K562 (cell line): ENCODE measurements around the gene FBXL4. TPM values are rescaled to one million over a fixed set of nuclear protein-coding genes. Genes with fewer than 3 reads are reported as not detected.

Source experiments
- CBX2 ChIP-seq: fragments of 200-600 bp; sonication (generic); IDR thresholded peaks from one replicate; pipeline ENCODE4 v1.6.1; 2012; ENCODE audit warnings: mild to moderate bottlenecking, low read length, inconsistent platforms; ENCODE audit not compliant: insufficient read depth, poor library complexity, severe bottlenecking
- CHD4 ChIP-seq: fragments of 200-600 bp; sonication (generic); IDR thresholded peaks from 3 replicates; pipeline ENCODE4 v1.6.1; 2012; ENCODE audit warnings: low read depth, mild to moderate bottlenecking, mixed read lengths, low read length, inconsistent platforms; ENCODE audit not compliant: insufficient read depth, insufficient replicate concordance, poor library complexity, severe bottlenecking
- ETS2 ChIP-seq: IDR thresholded peaks from 2 replicates; pipeline ENCODE4 v1.6.1; 2016; ENCODE audit warnings: borderline replicate concordance, missing genetic modification characterization, mild to moderate bottlenecking, moderate library complexity, missing compliant biosample characterization; ENCODE audit not compliant: poor library complexity, severe bottlenecking
- FIP1L1 ChIP-seq: fragments of 200-400 bp; formaldehyde crosslinking; IDR thresholded peaks from 2 replicates; pipeline ENCODE4 v1.6.1; 2018; ENCODE audit warnings: mild to moderate bottlenecking, low read depth, low read length; ENCODE audit not compliant: poor library complexity, severe bottlenecking
- GABPB2 ChIP-seq: fragments of 250-450 bp; sonication (Bioruptor Pico); conservative IDR thresholded peaks from 2 replicates; pipeline ENCODE4 v1.5.1; 2021; ENCODE audit warnings: mild to moderate bottlenecking
- GATA2 ChIP-seq: sonication (generic); formaldehyde crosslinking; IDR thresholded peaks from 2 replicates; pipeline ENCODE4 v1.4.0; 2020; ENCODE audit warnings: mild to moderate bottlenecking, missing genetic modification reagents
- HOXB6 ChIP-seq: fragments of 250-450 bp; sonication (Bioruptor Pico); IDR thresholded peaks from 2 replicates; pipeline ENCODE4 v1.5.1; 2022; ENCODE audit warnings: mild to moderate bottlenecking, borderline replicate concordance
- IRF2 ChIP-seq: sonication (generic); formaldehyde crosslinking; IDR thresholded peaks from 2 replicates; pipeline ENCODE4 v1.8.1; 2022; ENCODE audit warnings: mild to moderate bottlenecking, missing genetic modification reagents
- KDM1A ChIP-seq, 2 experiments: fragments of 450-650 bp; IDR thresholded peaks; 2 replicates each; pipeline ENCODE4 v1.6.1; 2016; ENCODE audit warnings: mild to moderate bottlenecking in 2 of 2
- KDM4B ChIP-seq, 2 experiments: fragments of 450-650 bp in 1 of 2; sonication (generic) in 1 of 2; IDR thresholded peaks; 2 replicates each; pipeline ENCODE4 v1.6.1; 2016 to 2017; ENCODE audit warnings: borderline replicate concordance in 2 of 2, antibody characterized with exemption in 1 of 2, low read depth in 1 of 2, mild to moderate bottlenecking in 1 of 2
- KLF6 ChIP-seq: fragments of 250-450 bp; sonication (Bioruptor Pico); IDR thresholded peaks from 2 replicates; pipeline ENCODE4 v1.4.0; 2020; ENCODE audit warnings: mild to moderate bottlenecking, moderate library complexity, borderline replicate concordance
- LEF1 ChIP-seq: fragments of 450-650 bp; IDR thresholded peaks from 2 replicates; pipeline ENCODE4 v1.6.1; 2016; ENCODE audit warnings: mild to moderate bottlenecking
- MBD2 ChIP-seq: sonication (generic); IDR thresholded peaks from 2 replicates; pipeline ENCODE4 v1.6.1; 2016; ENCODE audit warnings: low read depth, borderline replicate concordance
- NFYB ChIP-seq: IDR thresholded peaks from 2 replicates; pipeline ENCODE4 v1.6.1; 2011; ENCODE audit warnings: mild to moderate bottlenecking, moderate library complexity; ENCODE audit not compliant: insufficient read length; ENCODE audit errors: extremely low read depth
- TCF7 ChIP-seq: sonication (generic); IDR thresholded peaks from 2 replicates; pipeline ENCODE4 v1.6.1; 2016; ENCODE audit warnings: antibody characterized with exemption, borderline replicate concordance
- ZNF444 ChIP-seq: fragments of 250-450 bp; sonication (Bioruptor Pico); IDR thresholded peaks from 2 replicates; pipeline ENCODE4 v1.4.0; 2020; ENCODE audit warnings: mild to moderate bottlenecking, moderate library complexity
- ZNF77 ChIP-seq: fragments of 250-450 bp; sonication (Bioruptor Pico); IDR thresholded peaks from 2 replicates; pipeline ENCODE4 v1.5.0; 2020
- polyA plus RNA-seq, 8 experiments: library from polyadenylated mRNA; depleted of rRNA in 4 of 8; stranded (reverse) in 5 of 8; unstranded in 3 of 8; fragments of >200 nt; fragmentation: Nextera tagmentation in 2 of 8; fragmentation: Illumina TruSeq in 1 of 8; extraction: Ambion mirVana in 2 of 8; extraction: Trizol in 1 of 8; gene quantifications; 2 replicates each; pipeline versions ENCODE4 v1.2.1 to v1.2.3, GENCODE V29; 2011 to 2014; ENCODE audit warnings: inconsistent platforms in 1 of 8, missing spikeins in 1 of 8
- total RNA-seq, 7 experiments: library from RNA; depleted of rRNA in 6 of 7; stranded (reverse); fragments of >200 nt in 6 of 7; fragmentation: Illumina TruSeq in 2 of 7; extraction: Trizol in 2 of 7; gene quantifications; 2 replicates each; pipeline versions ENCODE4 v1.2.1 to v1.2.3, GENCODE V29; 2011 to 2021; ENCODE audit warnings: low replicate concordance in 1 of 7
- TF ChIP-seq, protein P1 (sequence below): fragments of 250-450 bp; sonication (Bioruptor Pico); IDR thresholded peaks from 2 replicates; pipeline ENCODE4 v1.8.0; 2021; ENCODE audit warnings: borderline replicate concordance, mild to moderate bottlenecking, moderate library complexity; ENCODE audit not compliant: poor library complexity, severe bottlenecking
- TF ChIP-seq, protein P2 (sequence below): sonication (generic); IDR thresholded peaks from 2 replicates; pipeline ENCODE4 v1.6.1; 2016
- TF ChIP-seq, protein P3 (sequence below): sonication (generic); formaldehyde crosslinking; IDR thresholded peaks from 2 replicates; pipeline ENCODE4 v1.9.0; 2022; ENCODE audit warnings: mild to moderate bottlenecking, missing genetic modification reagents
- TF ChIP-seq, protein P4 (sequence below): fragments of 450-650 bp; IDR thresholded peaks from 2 replicates; pipeline ENCODE4 v1.6.1; 2016
- TF ChIP-seq, protein P5 (sequence below), 2 experiments: fragments of 450-650 bp in 1 of 2; sonication (generic) in 1 of 2; formaldehyde crosslinking; conservative IDR thresholded peaks; 2 replicates each; pipeline versions ENCODE4 v1.4.0 to v1.8.1; 2020 to 2022; ENCODE audit warnings: mild to moderate bottlenecking in 1 of 2, missing genetic modification reagents in 1 of 2

Gene FBXL4
- total and polyA plus RNA-seq, 9 of the 15 experiments (the other 6 are each of a cell fraction or from before 2014, with no cell fraction given): 4.2 to 23.1 (median 7.7) TPM

DNA sequence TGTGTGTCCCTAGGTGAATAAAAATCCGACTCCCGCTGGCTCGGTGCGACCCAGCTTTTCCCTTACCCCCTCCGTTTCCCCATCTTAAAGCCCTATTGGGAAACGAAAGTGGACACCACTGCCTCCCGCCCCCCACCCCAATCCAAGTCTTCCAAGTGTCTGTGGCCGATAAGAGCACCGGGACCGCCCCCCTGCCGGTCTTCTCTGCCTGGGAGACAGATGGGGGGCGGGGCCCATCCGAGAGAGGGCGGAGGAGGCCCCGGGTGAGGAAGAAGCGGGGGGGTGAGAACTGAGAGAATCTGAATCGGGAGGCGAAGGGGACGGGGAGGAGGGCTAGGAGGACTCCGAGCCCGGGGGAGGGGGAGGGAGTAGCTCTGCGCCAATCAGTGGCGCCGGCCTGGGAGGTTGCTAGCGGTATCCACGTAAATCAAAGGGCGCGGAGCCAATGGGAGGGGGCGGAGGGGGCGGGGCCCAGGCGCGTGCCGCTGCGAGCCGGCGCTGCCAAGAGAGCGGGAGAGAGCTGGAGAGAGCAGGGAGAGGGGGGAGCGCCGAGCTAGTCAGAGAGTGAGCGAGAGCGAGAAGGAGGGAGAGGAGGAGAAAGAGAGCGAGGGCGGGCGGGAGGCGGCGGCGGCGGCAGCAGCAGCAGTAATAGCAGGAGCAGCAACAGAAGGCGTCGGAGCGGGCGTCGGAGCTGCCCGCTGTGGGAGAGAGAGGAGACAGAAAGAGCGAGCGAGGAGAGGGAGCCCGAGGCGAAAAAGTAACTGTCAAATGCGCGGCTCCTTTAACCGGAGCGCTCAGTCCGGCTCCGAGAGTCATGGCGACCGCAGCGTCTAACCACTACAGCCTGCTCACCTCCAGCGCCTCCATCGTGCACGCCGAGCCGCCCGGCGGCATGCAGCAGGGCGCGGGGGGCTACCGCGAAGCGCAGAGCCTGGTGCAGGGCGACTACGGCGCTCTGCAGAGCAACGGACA, 113.4 kb downstream of the FBXL4 start, which contains the start of gene POU3F2 (continued):
- TF ChIP-seq MBD2: peak; percentile 31; the same call in 1 of the 2 replicates
- no peak for TF ChIP-seq KDM4B (IDR thresholded peaks at IDR 0.05; ENCODE audit: borderline replicate concordance in 2 of 2, low read depth in 1 of 2)
- TF ChIP-seq, protein P1, sequence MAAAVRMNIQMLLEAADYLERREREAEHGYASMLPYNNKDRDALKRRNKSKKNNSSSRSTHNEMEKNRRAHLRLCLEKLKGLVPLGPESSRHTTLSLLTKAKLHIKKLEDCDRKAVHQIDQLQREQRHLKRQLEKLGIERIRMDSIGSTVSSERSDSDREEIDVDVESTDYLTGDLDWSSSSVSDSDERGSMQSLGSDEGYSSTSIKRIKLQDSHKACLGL (CRISPR knock-in tag): no peak
- no peak for TF ChIP-seq ZNF77 (CRISPR knock-in tag)
- TF ChIP-seq LEF1: peak; percentile 67; the same call in 1 of the 2 replicates
- peak; percentile 32 for TF ChIP-seq NFYB
- TF ChIP-seq, protein P2, sequence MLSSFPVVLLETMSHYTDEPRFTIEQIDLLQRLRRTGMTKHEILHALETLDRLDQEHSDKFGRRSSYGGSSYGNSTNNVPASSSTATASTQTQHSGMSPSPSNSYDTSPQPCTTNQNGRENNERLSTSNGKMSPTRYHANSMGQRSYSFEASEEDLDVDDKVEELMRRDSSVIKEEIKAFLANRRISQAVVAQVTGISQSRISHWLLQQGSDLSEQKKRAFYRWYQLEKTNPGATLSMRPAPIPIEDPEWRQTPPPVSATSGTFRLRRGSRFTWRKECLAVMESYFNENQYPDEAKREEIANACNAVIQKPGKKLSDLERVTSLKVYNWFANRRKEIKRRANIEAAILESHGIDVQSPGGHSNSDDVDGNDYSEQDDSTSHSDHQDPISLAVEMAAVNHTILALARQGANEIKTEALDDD: no peak
- no peak for TF ChIP-seq ZNF444
- TF ChIP-seq, protein P3, sequence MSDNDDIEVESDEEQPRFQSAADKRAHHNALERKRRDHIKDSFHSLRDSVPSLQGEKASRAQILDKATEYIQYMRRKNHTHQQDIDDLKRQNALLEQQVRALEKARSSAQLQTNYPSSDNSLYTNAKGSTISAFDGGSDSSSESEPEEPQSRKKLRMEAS (CRISPR knock-in tag): peak; percentile 1; the same call in 1 of the 2 replicates
- no peak for TF ChIP-seq ETS2 (tag)
- TF ChIP-seq HOXB6 (CRISPR knock-in tag): no peak
- TF ChIP-seq KDM1A (IDR thresholded peaks at IDR 0.05): peak in 1 of 2 experiments; percentile 71; a peak in 2 of 4 replicates
- TF ChIP-seq CHD4: no peak
- no peak for TF ChIP-seq IRF2 (CRISPR knock-in tag)
- TF ChIP-seq GABPB2 (CRISPR knock-in tag): no peak
- TF ChIP-seq, protein P4, sequence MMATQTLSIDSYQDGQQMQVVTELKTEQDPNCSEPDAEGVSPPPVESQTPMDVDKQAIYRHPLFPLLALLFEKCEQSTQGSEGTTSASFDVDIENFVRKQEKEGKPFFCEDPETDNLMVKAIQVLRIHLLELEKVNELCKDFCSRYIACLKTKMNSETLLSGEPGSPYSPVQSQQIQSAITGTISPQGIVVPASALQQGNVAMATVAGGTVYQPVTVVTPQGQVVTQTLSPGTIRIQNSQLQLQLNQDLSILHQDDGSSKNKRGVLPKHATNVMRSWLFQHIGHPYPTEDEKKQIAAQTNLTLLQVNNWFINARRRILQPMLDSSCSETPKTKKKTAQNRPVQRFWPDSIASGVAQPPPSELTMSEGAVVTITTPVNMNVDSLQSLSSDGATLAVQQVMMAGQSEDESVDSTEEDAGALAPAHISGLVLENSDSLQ: peak; percentile 95
- TF ChIP-seq KLF6: no peak
- TF ChIP-seq GATA2 (CRISPR knock-in tag): 0 out of 2 replicates have a peak, but pooled peaks have one; percentile 42
- no peak for TF ChIP-seq CBX2
- TF ChIP-seq FIP1L1: no peak
- TF ChIP-seq TCF7: no peak
- TF ChIP-seq, protein P5, sequence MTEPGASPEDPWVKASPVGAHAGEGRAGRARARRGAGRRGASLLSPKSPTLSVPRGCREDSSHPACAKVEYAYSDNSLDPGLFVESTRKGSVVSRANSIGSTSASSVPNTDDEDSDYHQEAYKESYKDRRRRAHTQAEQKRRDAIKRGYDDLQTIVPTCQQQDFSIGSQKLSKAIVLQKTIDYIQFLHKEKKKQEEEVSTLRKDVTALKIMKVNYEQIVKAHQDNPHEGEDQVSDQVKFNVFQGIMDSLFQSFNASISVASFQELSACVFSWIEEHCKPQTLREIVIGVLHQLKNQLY (CRISPR knock-in tag; conservative IDR thresholded peaks at IDR 0.05): no peak
